HG02623 (cell line): ENCODE measurements around the gene GPS1.

Source experiments
- ATAC-seq: cut with Tn5 transposase; IDR thresholded peaks from one replicate; pipeline ENCODE4 v1.9.1; 2021; ENCODE audit warnings: moderate library complexity; ENCODE audit not compliant: unreplicated experiment

Gene GPS1

DNA sequence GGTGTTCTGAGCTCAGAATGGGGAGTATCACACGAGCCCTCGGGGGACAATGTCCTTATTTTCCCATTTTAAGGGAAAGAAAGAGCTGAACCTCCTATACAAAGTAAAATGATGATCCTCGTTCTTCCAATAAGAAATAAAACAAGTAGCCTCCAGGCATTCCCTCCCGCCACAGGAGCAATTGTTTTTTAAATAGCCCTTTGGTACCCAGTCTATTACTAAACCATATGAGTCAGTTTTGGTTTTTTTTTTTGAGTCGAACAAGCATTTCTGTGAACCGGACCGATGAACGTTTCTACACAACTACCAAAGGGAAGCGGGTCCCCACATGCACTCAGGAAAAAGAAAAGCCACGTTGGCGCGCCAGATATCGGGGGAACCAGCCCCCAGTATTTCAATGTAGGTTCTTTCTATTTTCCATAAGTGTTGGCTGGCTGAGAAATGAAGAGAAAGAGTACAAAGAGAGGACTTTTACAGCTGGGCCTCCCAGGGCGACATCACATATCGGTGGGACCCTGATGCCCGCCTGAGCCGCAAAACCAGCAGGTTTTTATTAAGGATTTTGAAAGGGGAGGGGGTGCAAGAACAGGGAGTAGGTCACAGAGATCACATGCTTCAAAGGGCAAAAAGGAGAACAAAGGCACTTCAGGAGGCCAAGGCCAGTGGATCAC, 10.4 kb upstream of the GPS1 start:
- ATAC-seq: no peak

GRCh38 chr17:82042649-82043048, 9.0 kb upstream of the GPS1 start:
- no peak for ATAC-seq

DNA sequence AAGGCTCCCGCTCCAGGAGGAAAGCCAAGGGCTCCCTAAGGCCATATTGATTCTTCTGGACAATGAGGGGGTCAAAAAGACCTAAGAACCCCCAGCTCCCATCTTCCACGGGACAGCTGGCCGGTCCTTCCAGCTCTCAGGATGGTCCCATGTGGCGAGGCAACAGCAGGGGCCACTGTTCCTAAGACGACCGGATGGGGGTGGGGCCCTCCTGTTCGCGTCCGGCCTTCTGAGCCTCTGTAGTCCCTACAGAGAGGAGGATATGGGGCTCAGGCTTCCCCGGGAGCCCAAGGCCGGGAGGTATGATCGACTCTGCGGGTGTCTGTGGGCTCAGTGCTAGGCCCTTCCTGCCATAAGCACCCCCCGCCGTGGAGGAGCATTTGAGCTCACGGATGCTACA, 8.2 kb upstream of the GPS1 start:
- ATAC-seq: no peak

GRCh38 chr17:82045936-82046484, 5.7 kb upstream of the GPS1 start:
- no peak for ATAC-seq

GRCh38 chr17:82046903-82047302, 4.8 kb upstream of the GPS1 start:
- ATAC-seq: no peak

GRCh38 chr17:82047379-82047778, 4.3 kb upstream of the GPS1 start:
- no peak for ATAC-seq

GRCh38 chr17:82047914-82048570, 3.7 kb upstream of the GPS1 start:
- ATAC-seq: no peak

DNA sequence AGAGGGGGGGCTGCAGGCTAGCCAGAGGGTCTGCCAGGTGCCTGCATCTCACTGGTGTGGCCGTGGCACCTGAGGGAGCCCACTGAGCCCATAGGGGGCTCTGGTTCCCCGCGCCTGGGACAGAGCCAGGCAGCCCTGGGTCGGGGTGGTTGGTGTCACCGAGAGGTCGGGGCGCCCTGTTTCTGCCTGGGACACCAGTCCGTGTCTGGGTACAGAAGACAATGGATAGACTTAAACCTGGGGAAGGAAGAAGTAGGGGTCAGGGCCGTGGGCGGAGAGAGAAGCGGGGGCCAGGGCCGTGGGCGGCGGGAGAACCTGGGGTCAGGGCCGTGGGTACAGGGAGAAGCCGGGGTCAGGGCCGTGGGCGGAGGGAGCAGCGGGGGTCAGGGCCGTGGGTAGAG, 3.1 kb upstream of the GPS1 start:
- no peak for ATAC-seq

- no peak for ATAC-seq
These were observed 2.6 kb upstream of the GPS1 start for GRCh38 chr17:82049106-82049505.

DNA sequence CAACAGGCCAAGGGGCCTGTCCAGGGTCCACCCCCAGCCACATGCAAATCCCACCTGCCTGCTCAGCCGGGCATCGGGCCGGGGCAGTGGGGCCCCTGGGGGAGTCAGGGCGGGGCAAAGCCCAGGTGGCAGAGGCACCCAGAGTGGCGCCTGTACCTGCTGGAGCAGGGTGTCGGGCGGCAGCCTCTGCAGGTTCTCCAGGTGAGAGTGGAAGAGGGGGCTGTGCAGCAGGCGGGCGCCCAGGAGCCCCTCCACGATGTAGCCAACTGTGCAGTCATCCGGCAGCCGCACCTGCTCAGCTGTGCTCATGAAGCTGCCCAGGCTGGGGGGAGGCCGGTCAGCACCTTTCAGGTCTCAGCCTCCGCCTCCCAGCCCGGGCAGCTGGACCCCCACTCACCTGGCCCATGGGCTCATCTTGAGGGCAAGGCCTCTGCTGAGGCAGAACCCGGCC, 2.2 kb upstream of the GPS1 start:
- ATAC-seq: no peak

DNA sequence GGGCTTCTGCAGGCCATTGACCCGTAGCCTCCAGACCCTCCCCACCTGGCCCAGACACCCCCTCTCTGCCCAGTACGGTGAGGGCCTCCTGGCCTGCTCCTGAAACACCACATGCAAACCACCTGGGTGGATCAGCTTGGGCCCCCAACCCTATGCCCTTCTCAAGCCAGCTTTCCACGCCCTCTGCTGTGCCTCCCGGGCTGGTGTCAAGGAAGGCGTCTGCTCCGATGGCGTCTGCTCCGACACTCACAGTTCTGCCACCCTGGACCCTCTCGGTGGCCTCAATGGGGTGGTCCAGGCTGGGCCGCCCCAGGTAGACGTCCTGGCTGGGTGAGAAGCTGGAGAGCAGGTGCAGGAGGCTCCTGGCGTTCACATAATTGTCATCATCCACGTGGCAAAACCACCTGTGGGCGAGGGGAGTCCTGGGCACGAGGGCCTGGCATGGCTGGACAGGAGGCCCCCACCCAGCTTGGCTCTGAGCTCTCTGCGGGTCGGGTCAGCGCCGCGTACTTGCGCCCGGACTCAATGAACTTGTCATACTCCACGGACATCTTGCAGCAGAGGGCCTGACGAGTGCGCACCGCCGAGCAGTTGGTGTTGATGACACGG, 1.4 kb upstream of the GPS1 start:
- ATAC-seq: no peak

- ATAC-seq: no peak
These were observed 697 bp upstream of the GPS1 start for GRCh38 chr17:82050761-82051641.

DNA sequence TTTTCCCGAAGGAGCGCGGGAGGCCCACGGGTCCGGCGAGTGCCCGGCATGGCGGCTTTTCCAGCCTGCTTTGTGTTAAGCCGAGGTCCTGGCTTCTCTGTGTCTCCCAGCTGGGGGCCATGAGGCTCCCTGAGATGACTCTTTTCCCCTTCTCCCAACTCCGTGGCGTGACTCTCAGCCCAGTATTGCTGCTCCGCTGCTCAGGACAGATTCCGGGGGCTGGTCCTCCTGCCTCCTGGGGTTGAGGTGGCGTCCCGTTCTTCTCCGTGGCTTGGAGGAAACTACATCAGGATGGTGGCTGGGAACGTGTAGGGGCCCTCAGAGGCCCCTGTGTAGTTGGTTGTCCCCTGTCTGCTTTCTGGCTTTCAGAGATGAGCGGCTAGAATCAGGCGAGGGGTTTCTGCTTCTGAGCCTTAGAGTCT, 951 bp downstream of the GPS1 start:
- ATAC-seq: no peak

DNA sequence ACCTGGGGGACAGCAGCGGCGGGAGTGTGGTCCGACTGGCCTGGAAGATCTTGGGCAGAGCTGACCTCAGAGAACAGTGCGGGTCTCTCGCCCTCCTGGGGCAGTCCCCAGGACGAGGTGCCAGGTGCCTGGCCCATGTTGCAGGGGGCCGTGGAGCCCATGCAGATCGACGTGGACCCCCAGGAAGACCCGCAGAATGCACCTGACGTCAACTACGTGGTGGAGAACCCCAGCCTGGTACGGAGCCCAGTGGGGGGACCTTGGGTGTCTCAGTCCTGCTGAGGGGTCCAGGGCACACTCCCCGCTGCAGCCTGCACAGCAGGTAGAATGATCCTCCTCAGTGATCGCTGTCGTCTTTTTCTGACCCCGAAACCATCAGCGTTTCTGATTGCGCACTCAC, 1.4 kb downstream of the GPS1 start:
- no peak for ATAC-seq

DNA sequence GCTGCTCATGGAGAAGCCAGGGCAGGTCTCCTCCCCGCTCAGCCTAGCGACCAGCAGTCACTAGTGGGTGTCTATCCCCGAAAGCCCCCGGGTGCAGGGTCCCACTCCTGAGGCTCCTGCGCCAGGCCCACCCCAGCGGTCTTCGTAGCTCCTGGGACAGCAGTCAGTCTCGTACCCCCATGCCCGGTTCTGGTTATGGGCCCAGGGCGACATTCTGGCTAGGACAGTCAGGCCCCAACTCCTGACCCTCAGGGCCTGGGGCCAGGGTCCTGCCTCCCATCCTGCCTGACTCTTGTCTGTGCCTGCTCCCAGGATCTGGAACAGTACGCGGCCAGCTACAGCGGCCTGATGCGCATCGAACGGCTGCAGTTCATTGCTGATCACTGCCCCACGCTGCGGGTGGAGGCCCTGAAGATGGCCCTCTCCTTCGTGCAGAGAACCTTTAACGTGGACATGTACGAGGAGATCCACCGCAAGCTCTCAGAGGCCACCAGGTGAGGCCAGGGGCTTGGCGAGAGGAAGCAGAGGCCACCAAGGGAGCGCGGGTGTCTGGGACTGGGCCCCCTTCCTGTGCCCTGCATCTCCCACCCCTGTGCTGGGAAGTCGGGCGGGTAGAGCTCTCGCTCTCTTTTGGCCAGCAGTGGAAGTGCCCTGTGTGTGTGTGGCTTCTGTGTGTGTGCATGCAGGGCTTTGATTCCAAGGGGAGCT, 2.0 kb downstream of the GPS1 start:
- no peak for ATAC-seq

GRCh38 chr17:82054351-82055022, 2.8 kb downstream of the GPS1 start:
- no peak for ATAC-seq

DNA sequence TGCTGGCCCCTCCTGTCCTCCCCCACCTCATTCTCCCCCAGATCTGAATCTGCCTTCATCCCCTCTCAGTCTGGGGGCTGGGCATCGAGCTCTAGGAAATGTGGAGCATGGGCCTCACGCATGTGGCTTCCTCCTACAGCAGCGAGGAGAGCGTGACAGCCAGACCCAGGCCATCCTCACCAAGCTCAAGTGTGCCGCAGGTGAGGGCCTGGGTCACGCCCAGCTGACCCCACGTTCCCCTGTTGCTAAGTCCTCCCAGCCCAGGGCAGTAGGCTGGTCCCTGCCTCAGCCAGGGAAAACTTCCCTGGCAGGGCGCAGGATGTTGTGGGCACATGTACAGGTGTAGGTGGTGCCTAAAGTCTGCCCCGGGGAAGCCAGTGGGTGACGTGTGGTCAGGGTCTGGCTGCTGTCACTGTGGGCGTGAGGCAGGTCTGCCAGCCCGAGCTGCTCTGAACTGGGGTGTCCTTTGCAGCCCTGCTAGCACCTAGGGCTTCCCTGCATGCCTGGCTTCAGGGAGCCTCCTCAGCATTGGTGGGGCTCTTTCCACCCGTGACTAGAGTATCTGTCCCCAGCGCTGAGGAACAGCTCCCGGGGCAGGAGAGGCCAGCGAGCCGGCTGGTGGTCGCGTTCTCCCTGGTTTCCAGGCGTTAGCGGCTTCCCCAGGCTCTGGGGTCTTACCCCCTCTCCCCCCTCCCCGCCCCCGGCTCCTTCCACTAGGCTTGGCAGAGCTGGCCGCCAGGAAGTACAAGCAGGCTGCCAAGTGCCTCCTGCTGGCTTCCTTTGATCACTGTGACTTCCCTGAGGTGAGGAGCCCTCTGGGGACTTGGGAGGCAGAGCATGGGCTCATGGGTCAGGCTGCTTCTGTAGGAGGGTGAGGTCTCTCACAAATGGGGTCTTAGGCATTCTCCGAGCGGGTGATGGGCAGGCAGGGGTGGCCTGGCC, 3.6 kb downstream of the GPS1 start:
- ATAC-seq: no peak

GRCh38 chr17:82055965-82056728, 4.4 kb downstream of the GPS1 start:
- no peak for ATAC-seq
